SHP77 treated with DMSO at 0.1 percent for 48 hours (cell line): ENCODE results near the gene HOGA1.
"Not testable (repeated sequence)": the region's sequence is repeated elsewhere in the genome, so short reads cannot be mapped to it uniquely, and the experiment has no call there.

Source experiments
- DNase-seq: peaks from one replicate; lab custom pipeline; 2025; lab: John Stamatoyannopoulos, UW

The HOGA1 gene

DNA sequence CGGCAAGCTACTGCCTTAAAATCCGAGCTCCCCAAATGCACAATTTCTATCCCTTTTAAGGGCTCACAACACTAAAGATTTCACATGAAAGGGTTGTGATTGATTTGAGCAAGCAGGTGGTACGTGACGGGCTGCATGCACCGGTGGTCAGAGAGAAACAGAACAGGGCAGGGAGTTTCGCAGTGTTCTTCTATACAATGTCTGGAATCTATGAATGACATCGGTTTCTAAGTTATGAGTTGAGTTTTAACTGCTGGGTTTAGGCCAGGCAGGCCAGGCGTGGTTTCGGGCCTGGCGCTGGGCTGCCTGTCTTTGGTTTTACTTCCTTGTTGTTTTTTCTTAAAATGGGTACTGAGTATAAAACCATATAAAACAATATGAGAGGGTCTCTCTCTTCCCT, 28.6 kb upstream of the HOGA1 start:
- DNase-seq, result not testable (repeated sequence)

DNA sequence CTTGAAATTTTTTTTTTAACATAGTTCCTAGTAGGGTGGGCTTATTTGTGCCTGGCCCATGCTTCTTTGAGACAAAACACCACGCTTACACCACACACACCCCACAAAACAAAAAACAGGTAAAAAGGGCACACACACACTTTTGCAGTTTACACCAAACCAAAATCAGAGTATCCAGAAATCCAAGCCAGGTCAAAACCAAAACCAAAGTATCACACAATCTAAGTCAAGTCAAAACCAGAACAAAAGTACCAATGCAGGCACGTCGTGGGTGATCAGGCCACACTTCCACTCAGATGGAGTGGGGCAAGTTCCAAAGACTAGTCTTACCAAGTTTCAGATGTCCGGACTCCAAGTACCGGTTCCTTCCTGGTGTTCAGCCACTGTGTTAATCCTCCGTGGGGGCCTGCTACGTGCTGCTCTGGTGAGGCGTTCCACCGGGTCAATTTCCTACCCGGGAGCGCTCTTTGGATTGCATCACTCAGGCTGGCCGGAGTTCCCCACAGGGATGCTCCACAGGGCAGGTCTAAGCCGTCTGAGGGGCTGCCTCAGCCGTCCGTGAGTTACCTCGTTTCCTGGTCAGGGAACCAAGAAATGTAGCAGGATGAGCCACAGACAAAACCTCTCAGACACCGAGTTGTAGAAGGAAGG, 23.3 kb upstream of the HOGA1 start:
- not testable (repeated sequence) for DNase-seq

DNA sequence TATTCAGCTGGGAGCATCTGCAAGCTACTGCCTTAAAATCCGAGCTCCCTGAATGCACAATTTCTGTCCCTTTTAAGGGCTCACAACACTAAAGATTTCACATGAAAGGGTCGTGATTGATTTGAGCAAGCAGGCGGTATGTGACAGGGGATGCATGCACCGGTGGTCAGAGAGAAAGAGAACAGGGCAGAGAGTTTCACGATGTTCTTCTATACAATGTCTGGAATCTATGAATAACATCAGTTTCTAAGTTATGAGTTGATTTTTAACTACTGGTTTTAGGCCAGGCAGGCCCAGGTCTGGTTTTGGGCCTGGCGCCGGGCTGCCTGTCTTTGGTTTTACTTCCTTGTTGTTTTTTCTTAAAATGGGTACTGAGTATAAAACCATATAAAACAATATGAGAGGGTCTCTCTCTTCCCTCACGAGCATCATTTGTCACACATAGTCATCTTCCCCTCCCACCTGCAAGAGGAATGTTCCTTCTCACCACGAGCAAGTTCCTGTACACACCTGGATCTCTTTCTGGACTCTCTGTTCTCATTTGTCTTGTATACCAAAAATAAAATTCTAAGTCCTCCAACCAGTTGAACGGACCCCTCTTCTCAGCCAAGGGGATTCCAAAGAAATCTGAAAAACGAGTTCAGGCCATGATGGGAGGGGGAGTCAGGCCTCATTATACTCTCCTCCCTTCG, 22.7 kb upstream of the HOGA1 start:
- not testable (repeated sequence) for DNase-seq

DNA sequence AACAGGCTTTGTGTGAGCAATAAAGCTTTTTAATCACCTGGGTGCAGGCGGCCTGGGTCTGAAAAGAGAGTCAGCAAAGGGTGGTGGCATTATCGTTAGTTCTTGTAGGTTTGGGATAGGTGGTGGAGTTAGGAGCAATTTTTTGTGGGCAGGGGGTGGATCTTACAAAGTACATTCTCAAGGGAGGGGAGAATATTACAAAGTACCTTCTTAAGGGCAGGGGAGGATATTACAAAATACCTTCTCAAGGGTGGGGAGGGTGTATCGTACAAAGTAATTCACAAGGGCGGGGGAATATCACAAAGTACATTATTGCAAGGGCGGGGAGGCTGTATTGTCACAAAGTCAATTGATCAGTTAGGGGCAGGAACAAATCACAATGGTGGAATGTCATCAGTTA, 21.9 kb upstream of the HOGA1 start:
- not testable (repeated sequence) for DNase-seq

DNA sequence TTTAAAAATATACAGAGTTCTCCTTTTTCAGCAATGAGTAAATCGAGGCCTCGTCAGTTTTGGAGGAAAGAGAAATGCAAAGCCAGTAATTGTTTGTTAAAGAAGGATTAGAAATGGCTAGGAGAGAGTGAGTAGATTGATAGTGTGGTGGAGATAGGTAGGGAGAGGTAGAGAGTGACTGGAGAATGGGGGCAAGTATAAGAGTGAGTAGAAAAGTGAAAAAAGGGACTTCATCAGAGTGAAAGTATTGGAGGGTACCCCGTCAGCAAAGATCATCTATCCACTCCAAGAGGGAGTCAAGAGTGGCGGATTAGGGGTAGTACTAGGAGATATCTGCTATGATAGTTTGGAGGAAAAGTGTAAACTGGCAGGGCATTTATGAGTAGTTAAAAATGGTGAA, 20.9 kb upstream of the HOGA1 start:
- DNase-seq, result no peak

DNA sequence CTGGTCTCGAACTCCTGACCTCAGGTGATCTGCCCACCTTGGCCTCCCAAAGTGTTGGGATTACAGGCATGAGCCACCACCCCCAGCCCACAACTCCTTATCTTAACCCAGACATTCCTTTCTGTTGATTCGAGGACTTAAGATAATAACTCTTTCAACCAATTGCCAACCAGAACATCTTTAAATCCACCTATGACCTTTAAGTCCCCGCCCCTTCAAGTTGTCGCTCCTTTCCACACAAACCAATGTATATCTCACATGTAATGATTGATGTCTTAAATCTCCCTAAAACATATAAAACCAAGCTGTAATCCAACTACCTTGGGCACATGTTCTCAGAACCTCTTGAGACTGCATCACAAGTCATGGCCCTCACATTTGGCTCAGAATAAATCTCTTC, 19.4 kb upstream of the HOGA1 start:
- no peak for DNase-seq

DNA sequence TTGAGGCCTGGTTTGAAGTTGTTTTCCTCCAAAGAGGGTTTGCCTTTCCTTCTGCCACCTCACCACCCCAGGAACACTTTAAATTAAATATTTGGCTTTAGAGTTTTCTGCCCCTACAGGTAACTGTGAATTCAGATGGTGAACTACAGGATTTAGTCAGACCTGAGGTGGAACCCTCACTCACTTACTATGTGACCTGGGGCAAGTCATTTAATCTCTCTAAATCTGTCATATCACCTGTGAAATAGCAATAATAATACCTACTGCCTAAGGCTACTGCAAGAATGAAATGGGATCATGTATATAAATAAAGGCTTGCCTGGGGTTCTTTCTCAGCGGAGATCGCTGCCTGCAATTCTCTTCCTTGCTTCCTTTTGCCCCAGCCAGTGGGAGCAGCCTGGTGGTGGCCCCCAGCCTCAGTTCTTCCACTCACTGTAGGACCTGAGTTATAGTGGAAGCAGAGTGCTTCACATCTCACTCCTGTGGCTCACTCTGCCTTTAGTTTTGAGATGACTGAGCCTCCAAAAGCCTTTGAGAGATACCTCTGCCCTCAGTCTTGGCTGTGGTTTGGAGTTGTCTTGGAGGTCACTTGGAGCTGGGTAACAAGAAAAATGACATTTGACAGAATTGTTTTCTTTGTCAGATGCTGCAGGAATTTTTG, 17.7 kb upstream of the HOGA1 start:
- no peak for DNase-seq

DNA sequence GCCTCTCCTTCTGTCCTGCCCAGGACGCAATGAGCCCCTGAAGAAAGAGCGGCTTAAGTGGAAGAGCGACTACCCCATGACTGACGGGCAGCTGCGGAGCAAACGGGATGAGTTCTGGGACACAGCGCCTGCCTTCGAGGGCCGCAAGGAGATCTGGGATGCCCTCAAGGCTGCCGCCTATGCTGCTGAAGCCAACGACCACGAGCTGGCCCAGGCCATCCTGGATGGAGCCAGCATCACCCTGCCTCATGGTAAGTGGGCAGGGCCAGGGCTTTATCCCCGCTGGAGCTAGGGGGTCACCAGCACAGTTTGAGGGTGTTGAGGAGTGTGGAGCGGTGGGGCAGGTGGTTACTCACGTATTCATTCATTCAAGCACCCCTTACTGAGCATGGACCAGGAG, 16.3 kb upstream of the HOGA1 start:
- no peak for DNase-seq

DNA sequence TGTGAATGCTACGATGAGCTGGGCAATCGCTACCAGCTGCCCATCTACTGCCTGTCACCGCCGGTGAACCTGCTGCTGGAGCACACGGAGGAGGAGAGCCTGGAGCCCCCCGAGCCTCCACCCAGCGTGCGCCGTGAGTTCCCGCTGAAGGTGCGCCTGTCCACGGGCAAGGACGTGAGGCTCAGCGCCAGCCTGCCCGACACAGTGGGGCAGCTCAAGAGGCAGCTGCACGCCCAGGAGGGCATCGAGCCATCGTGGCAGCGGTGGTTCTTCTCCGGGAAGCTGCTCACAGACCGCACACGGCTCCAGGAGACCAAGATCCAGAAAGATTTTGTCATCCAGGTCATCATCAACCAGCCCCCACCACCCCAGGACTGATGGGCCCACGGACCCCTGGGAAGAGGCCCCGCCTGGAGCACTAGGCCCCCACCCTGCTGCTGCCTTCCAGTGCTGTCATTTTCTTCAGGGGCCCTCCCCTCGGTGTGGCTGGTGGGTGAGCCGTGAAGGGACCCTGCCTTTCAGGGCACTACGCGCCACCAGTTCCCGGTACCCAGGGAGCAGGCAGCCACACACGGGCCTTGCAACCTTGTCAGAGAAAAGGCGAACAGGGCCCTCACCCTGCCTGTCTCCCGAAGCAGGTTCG, 13.9 kb upstream of the HOGA1 start:
- DNase-seq, result no peak

DNA sequence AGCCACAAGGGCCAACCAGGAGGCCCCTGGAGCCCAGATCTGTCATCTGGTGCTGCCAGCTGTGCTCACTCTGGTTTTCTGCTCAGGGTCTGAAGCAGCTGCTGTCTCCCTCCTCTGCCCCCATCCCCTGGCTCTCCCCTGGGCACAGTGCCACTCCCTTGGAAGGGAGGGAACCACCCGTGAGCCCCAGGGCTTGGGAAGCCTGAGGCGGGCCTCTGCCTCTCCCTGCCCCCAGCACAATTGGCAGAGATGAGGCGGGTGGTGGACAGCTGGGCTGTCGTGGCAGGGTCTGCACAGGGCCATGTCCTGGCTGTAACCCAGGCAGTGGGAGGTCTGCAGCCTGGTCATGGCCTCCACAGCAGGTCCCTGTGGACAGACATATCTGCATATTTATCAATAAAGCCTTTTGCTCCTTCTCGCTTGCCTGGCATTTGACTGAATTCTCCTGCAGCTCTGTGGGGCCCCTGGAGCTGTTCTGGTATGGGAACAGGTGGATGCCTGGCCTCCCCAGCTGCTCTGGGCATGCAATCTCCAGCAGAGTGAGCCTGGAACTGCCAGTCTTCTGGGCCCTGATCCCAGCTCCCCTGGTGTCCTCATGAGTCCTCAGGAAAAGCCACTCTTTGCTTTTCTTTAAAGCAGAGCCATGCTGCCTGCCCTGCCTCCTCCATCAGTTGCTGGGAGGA, 13.3 kb upstream of the HOGA1 start:
- DNase-seq, result no peak

DNA sequence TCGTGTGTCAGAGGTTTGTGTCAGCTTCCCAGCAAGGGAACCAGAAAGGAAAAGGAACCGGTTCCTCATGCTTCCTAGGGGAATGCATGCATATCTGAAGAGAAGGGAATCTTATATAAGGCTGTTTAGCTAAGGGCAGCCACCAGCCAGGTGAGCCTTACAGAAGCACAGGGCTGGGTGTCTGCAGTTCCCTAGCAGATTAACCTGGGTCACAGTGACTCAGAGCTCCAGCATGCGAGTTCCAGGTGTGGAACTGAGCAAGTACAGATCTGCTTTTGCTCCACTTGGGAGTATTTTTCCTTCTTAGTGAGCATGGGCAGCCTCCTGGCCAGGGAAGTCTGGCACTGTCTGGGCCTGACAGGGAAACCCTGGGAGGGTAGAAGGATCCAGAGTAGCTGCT, 12.6 kb upstream of the HOGA1 start:
- DNase-seq, result no peak

DNA sequence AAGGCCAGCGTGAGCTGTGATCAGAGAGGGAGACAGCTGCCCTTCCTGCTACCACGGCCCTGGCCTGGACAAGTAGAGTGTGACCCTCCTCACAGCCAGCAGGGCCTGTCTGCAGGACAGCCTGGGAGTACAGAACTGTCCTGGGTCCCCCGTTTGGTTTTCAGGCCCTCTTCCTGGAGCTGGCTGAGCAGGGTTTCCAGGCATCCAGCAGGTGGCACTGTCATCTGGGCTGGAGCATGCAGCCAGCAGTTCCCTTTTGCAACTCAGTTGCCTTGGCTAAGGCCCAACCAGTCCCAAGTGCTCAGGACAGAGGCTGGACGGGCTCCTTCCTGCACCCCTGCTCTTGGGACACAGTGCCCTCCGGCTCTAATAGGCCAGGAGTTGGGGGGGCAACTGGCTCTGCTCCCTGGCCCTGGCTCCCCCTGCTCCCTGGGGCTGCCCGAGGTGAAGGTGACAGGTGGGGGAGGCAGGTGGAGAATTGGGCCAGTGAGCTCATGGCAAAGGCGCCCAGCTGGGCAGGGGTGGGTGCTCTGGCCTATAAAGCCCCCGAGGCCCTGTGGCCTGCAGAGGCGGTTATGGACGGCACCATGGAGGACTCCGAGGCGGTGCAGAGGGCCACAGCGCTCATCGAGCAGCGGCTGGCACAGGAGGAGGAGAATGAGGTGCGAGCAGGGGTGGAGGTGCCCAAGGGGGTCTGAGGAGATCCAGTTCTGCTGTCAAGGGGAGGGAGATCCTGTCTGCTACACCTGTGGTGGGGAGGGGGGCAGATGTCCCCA, 11.8 kb upstream of the HOGA1 start, which contains the start of gene ANKRD2:
ANKRD2 (plus strand) TSS at position 566 of the 776 bp plus-strand sequence; CDS start at position 576, 10 bp downstream.
- DNase-seq, result peak; percentile 34

DNA sequence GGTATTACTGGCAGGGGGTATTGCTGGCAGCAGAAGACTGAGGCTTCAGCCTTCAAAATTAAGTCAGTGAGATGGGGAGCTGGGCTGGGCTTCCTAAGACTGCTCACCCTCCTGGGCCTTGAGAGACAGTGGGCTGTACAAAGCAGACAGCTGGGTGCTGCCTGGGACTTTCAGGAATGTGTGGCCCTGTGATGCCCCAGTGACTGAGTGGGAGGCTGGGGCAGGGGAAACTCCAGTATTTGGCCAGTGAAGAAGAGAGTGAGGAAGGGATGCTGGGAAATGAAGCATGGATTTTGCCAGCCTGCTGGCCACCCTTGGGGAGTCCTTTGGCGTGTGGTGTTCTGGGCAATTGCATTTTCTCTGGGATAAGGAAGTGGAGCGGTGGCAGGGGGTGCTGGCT, 11.2 kb upstream of the HOGA1 start:
- DNase-seq, result no peak

DNA sequence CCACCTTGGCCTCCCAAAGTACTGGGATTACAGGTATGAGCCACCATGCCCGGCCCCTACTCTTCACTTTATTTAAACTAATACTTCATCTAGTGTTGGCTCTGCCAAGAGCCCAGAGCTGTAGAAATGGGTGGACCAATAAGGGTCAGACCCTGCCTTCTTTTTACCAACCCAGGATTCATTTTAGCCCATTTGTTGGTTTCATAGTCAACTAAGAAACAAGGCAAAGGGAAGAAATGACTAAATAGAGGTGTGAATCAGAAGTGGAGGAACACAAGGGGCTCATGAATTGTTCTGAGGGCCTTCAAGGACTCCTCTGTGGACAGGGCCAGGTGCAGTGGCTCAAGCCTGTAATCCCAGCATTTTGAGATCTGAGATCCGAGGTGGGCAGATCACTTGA, 10.5 kb upstream of the HOGA1 start:
- DNase-seq, result no peak

DNA sequence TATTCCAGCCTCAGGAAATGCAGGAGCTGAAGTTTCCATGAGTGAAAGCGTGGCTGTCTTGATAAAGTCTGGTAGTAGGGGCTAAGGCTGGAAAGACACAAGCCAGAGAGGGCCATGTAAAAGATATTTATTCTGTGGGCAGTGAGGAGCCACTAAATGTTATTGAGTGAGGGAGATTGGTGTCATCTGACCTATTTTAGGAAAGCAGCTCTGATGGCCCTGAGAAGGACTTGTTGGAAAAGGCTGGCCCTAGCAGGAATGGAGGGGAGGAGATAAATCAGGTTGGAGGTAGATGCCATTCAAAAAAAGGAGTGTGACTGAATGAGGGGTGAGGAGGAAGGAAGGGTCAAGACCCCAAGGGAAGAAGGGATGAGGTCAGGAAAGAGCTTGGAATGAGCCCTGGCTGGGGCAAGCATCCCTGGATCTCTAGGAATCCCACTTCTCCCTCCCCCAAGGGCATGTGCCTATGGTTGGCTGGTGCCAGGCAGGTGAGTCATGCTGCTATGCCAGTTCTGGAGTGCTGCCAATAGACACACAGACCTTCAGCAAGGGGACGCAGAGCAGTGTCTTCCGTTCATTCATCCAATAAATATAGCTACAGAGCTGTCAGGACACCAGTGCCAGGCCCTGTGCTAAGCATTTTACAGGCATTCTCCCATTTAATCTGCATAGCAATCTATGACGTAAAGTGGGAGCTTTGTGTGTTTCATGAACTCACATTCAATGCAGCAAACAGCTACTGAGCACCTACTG, 9.6 kb upstream of the HOGA1 start:
- peak; percentile 83 for DNase-seq

DNA sequence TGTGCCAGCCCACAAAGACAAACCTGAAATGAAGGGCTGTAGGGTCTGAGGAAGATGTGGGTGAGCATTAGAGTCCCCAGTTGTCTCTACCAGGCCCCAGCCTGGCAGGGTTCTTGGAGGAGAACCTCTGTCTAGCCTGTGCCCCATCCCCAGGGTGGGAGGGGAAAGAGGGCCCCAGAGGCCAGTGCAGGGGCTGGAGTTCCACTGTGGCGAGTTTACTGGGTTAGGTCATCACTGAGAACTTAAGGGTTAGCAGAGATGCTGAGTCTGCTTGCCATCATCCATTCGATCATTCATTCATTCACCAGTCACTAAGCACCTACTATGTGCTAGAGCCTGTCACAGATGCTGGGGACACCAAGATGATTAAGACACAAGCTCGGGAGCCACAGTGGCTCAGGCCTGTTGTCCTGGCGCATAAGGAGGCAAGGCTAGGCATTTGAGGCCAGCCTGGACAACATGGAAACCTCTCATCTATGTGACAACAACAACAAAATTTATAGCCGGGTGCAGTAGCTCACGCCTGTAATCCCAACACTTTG, 9.0 kb upstream of the HOGA1 start:
- no peak for DNase-seq

DNA sequence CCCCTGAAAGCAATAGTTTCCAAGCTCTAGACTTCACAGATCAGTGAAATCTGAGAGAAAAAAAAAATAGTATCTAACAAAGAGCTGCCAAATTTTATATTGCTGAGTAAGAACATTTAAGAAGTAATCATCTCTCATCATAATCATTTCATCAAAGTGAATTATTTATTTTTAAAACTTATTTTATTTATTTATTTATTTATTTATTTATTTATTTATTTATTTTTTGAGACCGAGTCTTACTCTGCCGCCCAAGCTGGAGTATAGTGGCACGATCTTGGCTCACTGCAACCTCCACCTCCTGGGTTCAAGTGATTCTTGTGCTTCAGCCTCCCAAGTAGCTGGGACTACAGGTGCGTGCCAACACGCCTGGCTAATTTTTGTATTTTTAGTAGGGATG, 7.7 kb upstream of the HOGA1 start:
- DNase-seq, result not testable (repeated sequence)

DNA sequence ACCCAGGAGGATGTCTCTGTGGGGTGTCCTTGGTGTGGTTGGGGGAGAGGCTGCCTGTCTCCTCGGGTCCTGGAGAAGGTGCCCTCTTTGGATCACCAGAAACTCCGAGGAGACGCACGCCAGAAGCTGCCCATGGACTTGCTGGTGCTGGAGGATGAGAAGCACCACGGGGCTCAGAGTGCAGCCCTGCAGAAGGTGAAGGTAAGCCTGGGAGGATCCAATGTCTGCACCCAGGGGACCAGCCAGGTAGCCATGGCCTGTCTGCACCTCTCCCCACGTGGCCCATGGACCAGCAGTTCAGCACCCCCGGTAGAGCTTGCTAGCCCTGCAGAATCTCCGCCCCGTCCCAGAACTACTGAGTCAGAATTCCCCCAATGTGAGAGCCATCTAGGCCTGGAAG, 6.5 kb upstream of the HOGA1 start:
- DNase-seq, result no peak

DNA sequence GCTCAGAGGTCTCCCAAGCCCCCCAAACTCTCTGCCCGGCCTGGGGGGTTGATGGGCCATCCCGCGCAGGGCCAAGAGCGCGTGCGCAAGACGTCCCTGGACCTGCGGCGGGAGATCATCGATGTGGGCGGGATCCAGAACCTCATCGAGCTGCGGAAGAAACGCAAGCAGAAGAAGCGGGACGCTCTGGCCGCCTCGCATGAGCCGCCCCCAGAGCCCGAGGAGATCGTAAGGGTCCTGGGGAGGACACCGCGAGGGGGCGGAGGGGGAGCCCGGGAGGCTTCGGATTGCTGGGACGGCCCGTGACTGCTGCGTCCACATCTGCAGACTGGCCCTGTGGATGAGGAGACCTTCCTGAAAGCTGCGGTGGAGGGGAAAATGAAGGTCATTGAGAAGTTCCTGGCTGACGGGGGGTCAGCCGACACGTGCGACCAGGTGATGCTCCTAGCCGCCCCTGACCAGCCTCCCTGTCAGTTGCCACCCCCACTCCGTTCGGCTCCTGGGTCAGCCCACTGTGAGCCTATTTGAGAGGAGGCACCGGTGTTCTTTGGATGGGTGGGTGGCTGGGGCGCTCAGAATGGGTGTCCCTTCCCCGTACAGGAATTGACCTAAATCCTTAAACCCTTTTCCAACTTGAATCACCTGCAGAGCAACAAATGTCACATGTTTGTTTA, 5.9 kb upstream of the HOGA1 start:
- DNase-seq, result no peak
